ENCODE results near the gene PGRMC2.
"Not testable (repeated sequence)": the region's sequence is repeated elsewhere in the genome, so short reads cannot be mapped to it uniquely, and the experiment has no call there.

Gene PGRMC2

DNA sequence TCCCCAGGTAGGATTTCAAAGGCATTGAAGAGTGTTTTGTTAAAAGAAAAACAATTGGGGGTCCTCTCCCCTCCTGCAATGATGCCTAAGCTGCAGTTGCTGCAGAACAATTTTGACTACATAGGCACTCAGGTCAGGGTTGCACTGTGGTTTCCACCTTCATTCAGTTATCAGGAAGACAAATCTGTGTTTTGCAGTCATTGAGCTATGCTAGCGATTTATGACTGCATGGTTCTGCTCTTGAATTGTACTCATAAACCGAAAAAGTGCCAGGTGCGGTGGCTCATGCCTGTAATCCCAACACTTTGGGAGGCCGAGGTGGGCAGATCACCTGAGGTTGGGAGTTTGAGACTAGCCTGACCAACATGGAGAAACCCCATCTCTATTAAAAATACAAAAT, 29.4 kb downstream of the PGRMC2 start:
- not testable (repeated sequence) for H3K4me3 ChIP-seq (ENCODE audit: low read depth, low read length); H3K9me3 ChIP-seq (ENCODE audit: control insufficient read depth, insufficient read depth, low read length); H3K36me3 ChIP-seq (ENCODE audit: control insufficient read depth, insufficient read depth, low read length); H3K9ac ChIP-seq (ENCODE audit: low read depth, low read length); H3K4me1 ChIP-seq (ENCODE audit: control insufficient read depth, insufficient read depth, low read length); H3K27me3 ChIP-seq (ENCODE audit: control insufficient read depth, insufficient read depth, low read length)

DNA sequence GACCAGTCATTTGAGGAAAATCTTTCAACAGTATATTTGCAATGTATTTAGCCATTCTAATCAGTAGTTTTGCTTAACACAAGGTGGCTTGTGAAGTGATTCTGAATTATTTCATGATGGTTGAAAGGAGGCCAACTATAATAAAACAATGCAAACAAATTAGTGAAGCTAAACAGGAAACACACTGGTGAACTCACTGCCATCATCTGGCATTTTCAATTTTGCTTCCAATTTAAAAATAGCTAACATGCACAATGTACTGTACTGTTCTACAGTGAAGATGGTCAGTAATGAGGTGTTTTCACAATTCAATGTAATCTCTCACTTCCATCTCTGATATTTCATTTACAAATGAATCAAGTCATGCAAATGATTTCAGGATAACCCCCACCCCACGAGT, 31.1 kb downstream of the PGRMC2 start:
- Histone ChIP-seq H3K9ac (ENCODE audit: low read depth, low read length) (no peak overlapping the region), H3K4me3 (ENCODE audit: low read depth, low read length) (no peak overlapping the region), H3K27me3 (ENCODE audit: control insufficient read depth, insufficient read depth, low read length) (no peaks in the 10 kb centered on the region), H3K9me3 (ENCODE audit: control insufficient read depth, insufficient read depth, low read length) (no peaks in the 10 kb centered on the region), H3K36me3 (ENCODE audit: control insufficient read depth, insufficient read depth, low read length) (no peaks in the 10 kb centered on the region), H3K4me1 (ENCODE audit: control insufficient read depth, insufficient read depth, low read length) (peaks cover 3% of the 10 kb centered on the region)

DNA sequence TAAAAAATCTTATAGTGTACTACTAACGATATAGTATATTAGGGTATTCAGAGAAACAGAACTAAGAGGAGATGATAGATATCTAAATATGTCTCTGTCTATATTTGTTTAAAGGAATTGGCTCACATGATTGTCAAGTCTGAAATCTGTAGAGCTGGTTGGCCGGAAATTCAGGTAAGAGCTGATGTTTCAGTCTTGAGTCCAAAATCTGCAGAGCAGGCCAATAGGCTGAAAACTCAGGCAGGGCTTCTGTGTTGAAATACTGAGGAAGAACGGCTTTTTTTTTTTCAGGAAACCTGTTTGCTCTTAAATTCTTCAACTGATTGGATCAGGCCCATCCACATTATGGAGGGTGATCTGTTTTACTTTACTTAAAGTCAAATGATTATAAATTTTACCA, 31.7 kb downstream of the PGRMC2 start:
- Histone ChIP-seq H3K9me3 (ENCODE audit: control insufficient read depth, insufficient read depth, low read length) (no peaks in the 10 kb centered on the region), H3K4me3 (ENCODE audit: low read depth, low read length) (no peak overlapping the region), H3K9ac (ENCODE audit: low read depth, low read length) (no peak overlapping the region), H3K36me3 (ENCODE audit: control insufficient read depth, insufficient read depth, low read length) (no peaks in the 10 kb centered on the region), H3K27me3 (ENCODE audit: control insufficient read depth, insufficient read depth, low read length) (no peaks in the 10 kb centered on the region), H3K4me1 (ENCODE audit: control insufficient read depth, insufficient read depth, low read length) (peaks cover 3% of the 10 kb centered on the region)

DNA sequence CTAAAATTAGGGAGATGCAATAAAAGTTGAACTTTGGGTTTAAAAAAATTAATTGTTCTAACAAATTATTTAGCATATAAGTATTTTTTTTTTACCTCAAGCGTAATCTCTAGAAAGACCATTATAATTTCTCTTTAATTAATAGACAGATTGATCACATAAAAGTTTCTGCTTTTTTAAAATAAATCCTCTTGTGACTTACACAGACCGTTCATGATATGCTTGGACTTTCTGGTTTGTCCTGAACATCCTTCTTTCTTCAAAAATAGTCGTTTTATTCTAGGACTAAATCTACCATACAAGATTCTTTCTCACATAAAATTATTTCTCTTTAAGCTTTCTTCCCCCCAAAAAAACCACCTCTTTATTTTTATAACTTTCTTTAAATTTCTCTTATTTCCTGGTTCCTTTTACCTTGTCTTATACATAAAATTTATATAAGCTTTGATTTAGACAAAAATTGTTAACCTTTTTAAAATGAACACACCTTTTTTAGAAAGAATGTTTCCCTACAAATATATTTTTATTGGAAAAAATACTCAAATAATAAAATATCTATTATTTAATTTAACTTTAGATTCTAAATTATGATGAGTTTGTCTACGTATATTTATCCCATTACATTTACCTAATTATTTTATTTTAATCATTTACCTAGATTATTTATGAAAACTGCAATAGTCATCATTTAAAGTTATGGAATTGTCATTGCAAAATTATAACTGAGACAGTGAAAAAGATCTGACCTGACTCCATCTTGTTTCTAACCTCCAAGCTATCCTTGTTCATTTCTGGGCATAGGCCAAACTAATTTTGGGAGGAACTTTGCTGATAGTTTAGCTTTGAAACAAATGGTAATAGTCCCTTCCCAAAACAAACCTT, 37.6 kb downstream of the PGRMC2 start:
- Histone ChIP-seq H3K4me1 (ENCODE audit: control insufficient read depth, insufficient read depth, low read length) (no peaks in the 10 kb centered on the region), H3K4me3 (ENCODE audit: low read depth, low read length) (no peak overlapping the region), H3K27me3 (ENCODE audit: control insufficient read depth, insufficient read depth, low read length) (no peaks in the 10 kb centered on the region), H3K9ac (ENCODE audit: low read depth, low read length) (no peak overlapping the region), H3K9me3 (ENCODE audit: control insufficient read depth, insufficient read depth, low read length) (peaks cover 14% of the 10 kb centered on the region), H3K36me3 (ENCODE audit: control insufficient read depth, insufficient read depth, low read length) (no peaks in the 10 kb centered on the region)

DNA sequence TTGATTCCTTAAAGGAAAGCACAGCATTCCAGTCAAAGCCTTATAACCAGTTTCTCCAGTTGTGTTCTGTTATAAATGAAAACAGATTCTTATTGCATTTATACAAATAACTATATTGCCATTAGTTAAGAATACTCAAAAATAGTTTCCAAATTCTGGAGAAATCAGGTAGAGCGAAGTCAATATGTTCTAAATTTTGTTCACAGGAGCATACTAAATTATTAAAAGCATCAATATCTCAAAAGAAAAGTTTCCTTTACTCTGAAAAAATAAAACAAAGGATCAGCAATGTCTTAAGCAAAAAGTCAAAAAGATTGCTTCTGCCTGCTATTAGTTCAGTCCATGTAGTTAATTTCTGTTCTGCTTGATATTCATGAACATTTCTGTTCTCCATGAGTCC, 39.7 kb downstream of the PGRMC2 start:
- Histone ChIP-seq H3K4me1 (ENCODE audit: control insufficient read depth, insufficient read depth, low read length) (no peaks in the 10 kb centered on the region), H3K4me3 (ENCODE audit: low read depth, low read length) (no peak overlapping the region), H3K9ac (ENCODE audit: low read depth, low read length) (no peak overlapping the region), H3K27me3 (ENCODE audit: control insufficient read depth, insufficient read depth, low read length) (no peaks in the 10 kb centered on the region), H3K36me3 (ENCODE audit: control insufficient read depth, insufficient read depth, low read length) (no peaks in the 10 kb centered on the region), H3K9me3 (ENCODE audit: control insufficient read depth, insufficient read depth, low read length) (peaks cover 14% of the 10 kb centered on the region)

DNA sequence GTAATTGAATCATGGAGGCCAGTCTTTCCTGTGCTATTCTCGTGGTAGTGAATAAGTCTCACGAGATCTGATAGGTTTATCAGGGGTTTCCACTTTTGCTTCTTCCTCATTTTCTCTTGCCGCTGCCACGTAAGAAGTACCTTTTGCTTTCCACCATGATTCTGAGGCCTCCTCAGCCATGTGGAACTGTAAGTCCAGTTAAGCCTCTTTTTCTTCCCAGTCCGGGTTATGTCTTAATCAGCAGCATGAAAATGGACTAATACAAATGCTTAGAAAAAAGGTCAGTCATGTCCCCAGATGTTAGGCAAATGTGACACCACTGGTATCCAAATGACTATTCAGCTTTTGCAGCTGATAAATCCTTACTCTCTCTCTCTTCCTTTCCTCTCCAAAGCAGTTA, 42.2 kb downstream of the PGRMC2 start:
- not testable (repeated sequence) for H3K4me3 ChIP-seq (ENCODE audit: low read depth, low read length); H3K9ac ChIP-seq (ENCODE audit: low read depth, low read length); H3K4me1 ChIP-seq (ENCODE audit: control insufficient read depth, insufficient read depth, low read length); H3K27me3 ChIP-seq (ENCODE audit: control insufficient read depth, insufficient read depth, low read length); H3K36me3 ChIP-seq (ENCODE audit: control insufficient read depth, insufficient read depth, low read length)
- H3K9me3 ChIP-seq (ENCODE audit: control insufficient read depth, insufficient read depth, low read length), result peaks cover 14% of the 10 kb centered on the region

DNA sequence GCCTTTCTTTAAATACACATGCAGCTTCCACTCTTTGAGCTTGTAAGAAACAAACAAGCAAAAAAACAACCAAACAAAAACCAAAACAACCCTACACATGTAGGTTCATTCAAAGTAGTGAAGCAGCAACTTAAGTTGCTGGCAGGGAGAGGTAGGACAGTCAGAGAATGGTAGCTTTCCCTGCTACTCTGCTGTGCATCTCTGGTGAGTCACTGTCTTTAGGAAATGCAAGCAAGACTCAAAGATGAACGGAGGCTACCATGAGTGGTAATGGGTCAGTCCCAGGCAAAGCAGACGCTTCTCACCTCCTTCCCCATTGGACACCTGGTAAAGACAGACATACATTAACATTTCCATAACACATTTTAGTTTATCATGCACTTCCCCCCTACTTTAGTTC, 43.2 kb downstream of the PGRMC2 start:
- Histone ChIP-seq H3K4me1 (ENCODE audit: control insufficient read depth, insufficient read depth, low read length) (no peaks in the 10 kb centered on the region), H3K4me3 (ENCODE audit: low read depth, low read length) (no peak overlapping the region), H3K27me3 (ENCODE audit: control insufficient read depth, insufficient read depth, low read length) (no peaks in the 10 kb centered on the region), H3K9ac (ENCODE audit: low read depth, low read length) (no peak overlapping the region), H3K36me3 (ENCODE audit: control insufficient read depth, insufficient read depth, low read length) (no peaks in the 10 kb centered on the region), H3K9me3 (ENCODE audit: control insufficient read depth, insufficient read depth, low read length) (peaks cover 12% of the 10 kb centered on the region)

DNA sequence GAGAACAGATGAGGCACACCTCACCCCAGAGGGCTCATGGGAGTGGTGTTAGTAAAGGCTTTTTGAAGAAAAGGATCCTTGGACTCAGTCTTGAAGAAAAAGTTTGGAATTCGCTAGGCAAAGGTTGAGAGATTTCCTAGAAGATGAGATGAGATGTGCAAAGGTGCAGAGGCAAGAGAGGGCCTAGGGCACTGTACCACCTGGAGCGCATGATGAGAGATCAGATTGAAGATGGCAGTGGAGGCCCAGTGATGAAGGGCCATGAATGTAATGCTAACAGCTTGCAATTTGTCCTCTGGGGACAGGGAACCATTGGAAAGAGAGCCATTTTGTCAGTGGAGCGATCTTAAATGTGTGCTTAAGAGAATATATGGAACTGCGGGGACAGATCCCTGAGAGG, 45.0 kb downstream of the PGRMC2 start:
- Histone ChIP-seq H3K27me3 (ENCODE audit: control insufficient read depth, insufficient read depth, low read length) (no peaks in the 10 kb centered on the region), H3K36me3 (ENCODE audit: control insufficient read depth, insufficient read depth, low read length) (no peaks in the 10 kb centered on the region), H3K9ac (ENCODE audit: low read depth, low read length) (no peak overlapping the region), H3K4me1 (ENCODE audit: control insufficient read depth, insufficient read depth, low read length) (no peaks in the 10 kb centered on the region), H3K4me3 (ENCODE audit: low read depth, low read length) (no peak overlapping the region), H3K9me3 (ENCODE audit: control insufficient read depth, insufficient read depth, low read length) (peaks cover 2% of the 10 kb centered on the region)

DNA sequence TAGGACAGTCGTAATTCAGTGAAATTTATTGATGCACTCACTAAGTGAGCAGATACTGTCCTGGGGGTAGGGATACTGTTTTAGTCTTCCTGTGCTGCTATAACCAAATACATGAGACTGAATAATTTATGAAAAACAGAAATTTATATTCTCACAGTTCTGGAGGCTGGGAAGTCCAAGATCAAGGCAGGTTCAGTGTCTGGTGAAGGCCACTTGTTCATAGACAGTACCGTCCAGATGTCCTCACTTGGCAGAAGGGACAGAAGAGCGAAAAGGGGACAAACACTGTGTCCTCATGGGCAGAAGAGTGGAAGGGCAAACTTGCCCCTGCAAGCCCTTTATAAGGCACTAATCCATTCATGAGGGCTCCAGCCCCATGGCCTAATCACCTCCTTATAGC, 45.6 kb downstream of the PGRMC2 start:
- no peaks in the 10 kb centered on the region for H3K36me3 ChIP-seq (ENCODE audit: control insufficient read depth, insufficient read depth, low read length)
- no peak overlapping the region for H3K4me3 ChIP-seq (ENCODE audit: low read depth, low read length)
- no peaks in the 10 kb centered on the region for H3K4me1 ChIP-seq (ENCODE audit: control insufficient read depth, insufficient read depth, low read length)
- no peaks in the 10 kb centered on the region for H3K9me3 ChIP-seq (ENCODE audit: control insufficient read depth, insufficient read depth, low read length)
- no peak overlapping the region for H3K9ac ChIP-seq (ENCODE audit: low read depth, low read length)
- no peaks in the 10 kb centered on the region for H3K27me3 ChIP-seq (ENCODE audit: control insufficient read depth, insufficient read depth, low read length)

DNA sequence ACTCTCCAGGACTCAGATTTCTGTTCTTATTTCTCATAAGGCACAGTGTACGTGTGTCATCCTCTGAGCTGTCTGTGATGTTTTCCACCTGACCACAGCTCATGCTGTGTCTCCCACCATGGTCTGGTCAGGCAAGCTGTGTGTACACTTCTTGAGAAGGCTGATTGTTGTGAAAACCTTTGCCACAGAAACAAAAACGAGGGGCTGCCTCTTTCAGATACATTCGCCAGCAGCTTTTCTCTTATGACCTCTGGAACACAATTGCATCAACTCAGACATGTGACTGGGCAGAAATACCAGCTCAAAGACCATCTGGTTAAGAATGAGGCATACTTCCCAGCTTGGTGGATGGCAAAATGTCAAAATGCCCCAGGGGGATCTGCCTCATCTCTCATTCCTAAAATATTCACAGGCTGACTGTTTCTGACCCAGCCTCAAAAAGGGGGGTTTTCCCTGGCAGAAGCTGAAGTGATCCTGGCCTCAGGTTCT, 46.1 kb downstream of the PGRMC2 start:
- Histone ChIP-seq H3K4me1 (ENCODE audit: control insufficient read depth, insufficient read depth, low read length) (no peaks in the 10 kb centered on the region), H3K4me3 (ENCODE audit: low read depth, low read length) (no peak overlapping the region), H3K9me3 (ENCODE audit: control insufficient read depth, insufficient read depth, low read length) (no peaks in the 10 kb centered on the region), H3K36me3 (ENCODE audit: control insufficient read depth, insufficient read depth, low read length) (no peaks in the 10 kb centered on the region), H3K27me3 (ENCODE audit: control insufficient read depth, insufficient read depth, low read length) (no peaks in the 10 kb centered on the region), H3K9ac (ENCODE audit: low read depth, low read length) (no peak overlapping the region)

DNA sequence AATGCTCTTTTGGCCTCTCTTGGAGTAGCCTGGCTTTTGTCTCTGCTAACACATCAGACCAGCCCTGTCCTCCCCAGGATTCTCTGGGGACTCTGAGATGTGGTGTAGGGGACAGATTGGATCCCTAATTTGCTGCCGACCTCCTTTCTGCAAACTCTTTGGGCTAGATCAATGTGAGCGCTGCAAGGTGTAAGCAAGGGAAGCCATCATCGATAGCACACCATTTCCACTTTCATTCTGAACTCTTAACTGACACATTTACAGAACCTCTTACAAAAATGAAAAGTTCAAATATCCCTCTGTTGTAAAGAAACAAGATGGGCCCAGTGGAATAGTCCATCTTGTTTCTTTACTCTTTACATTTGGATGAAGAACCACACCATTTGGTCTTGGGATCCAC, 46.6 kb downstream of the PGRMC2 start:
- Histone ChIP-seq H3K4me1 (ENCODE audit: control insufficient read depth, insufficient read depth, low read length) (no peaks in the 10 kb centered on the region), H3K9ac (ENCODE audit: low read depth, low read length) (no peak overlapping the region), H3K27me3 (ENCODE audit: control insufficient read depth, insufficient read depth, low read length) (no peaks in the 10 kb centered on the region), H3K4me3 (ENCODE audit: low read depth, low read length) (no peak overlapping the region), H3K36me3 (ENCODE audit: control insufficient read depth, insufficient read depth, low read length) (no peaks in the 10 kb centered on the region), H3K9me3 (ENCODE audit: control insufficient read depth, insufficient read depth, low read length) (no peaks in the 10 kb centered on the region)

DNA sequence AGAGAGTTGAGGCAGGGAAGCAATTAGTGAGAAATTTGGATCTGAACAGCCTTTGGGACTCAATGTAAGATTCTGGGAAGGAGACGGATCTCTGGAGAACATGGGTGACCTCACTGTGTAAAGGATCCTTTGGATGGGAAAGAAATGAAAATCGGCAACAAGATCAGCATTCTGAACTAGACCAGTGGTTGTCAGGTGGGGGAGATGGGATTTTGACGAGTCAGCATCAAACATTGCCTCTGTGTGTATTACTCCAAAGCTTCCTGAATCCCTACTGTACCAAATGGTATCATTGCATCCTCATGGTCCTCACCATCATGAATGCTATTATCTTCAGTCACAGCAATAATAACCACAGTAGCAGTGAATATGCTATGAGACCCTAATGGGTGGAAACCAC, 52.8 kb downstream of the PGRMC2 start:
- H3K27me3 ChIP-seq (ENCODE audit: control insufficient read depth, insufficient read depth, low read length), result no peaks in the 10 kb centered on the region
- no peaks in the 10 kb centered on the region for H3K4me1 ChIP-seq (ENCODE audit: control insufficient read depth, insufficient read depth, low read length)
- no peaks in the 10 kb centered on the region for H3K36me3 ChIP-seq (ENCODE audit: control insufficient read depth, insufficient read depth, low read length)
- H3K4me3 ChIP-seq (ENCODE audit: low read depth, low read length), result no peak overlapping the region
- H3K9ac ChIP-seq (ENCODE audit: low read depth, low read length), result no peak overlapping the region
- H3K9me3 ChIP-seq (ENCODE audit: control insufficient read depth, insufficient read depth, low read length), result no peaks in the 10 kb centered on the region
